ENCODE results near the gene SYPL2.

The SYPL2 gene

GRCh38 chr1:109466452-109467300, at the start of gene SYPL2:
Gene SYPL2, plus strand, starts transcription at chr1:109466546. Its CDS starts 298 bp downstream, at chr1:109466844.
- Histone ChIP-seq H3K9me3 (ENCODE audit: control insufficient read depth, insufficient read depth, low read length) (no peaks in the 10 kb centered on the region), H3K9ac (ENCODE audit: low read depth, low read length) (no peak within 1 kb of the TSS; the same call in 1 of the 2 replicates), H3K36me3 (ENCODE audit: control insufficient read depth, insufficient read depth, low read length) (no peaks in the 10 kb centered on the region), H3K27me3 (ENCODE audit: control insufficient read depth, insufficient read depth, low read length) (peaks cover 62% of the 10 kb centered on the region), H3K4me1 (ENCODE audit: control insufficient read depth, insufficient read depth, low read length) (peaks cover 11% of the 10 kb centered on the region), H3K27ac (ENCODE audit: low read depth, low read length) (no peak within 1 kb of the TSS), H3K4me3 (ENCODE audit: low read depth, low read length) (peak within 1 kb of the TSS; percentile 59)

- Histone ChIP-seq H3K36me3 (ENCODE audit: control insufficient read depth, insufficient read depth, low read length) (peaks cover 39% of the 10 kb centered on the region), H3K27me3 (ENCODE audit: control insufficient read depth, insufficient read depth, low read length) (no peaks in the 10 kb centered on the region), H3K27ac (ENCODE audit: low read depth, low read length) (no peak overlapping the region), H3K4me1 (ENCODE audit: control insufficient read depth, insufficient read depth, low read length) (peaks cover 10% of the 10 kb centered on the region; the same call in 1 of the 2 replicates), H3K4me3 (ENCODE audit: low read depth, low read length) (no peak overlapping the region), H3K9me3 (ENCODE audit: control insufficient read depth, insufficient read depth, low read length) (no peaks in the 10 kb centered on the region), H3K9ac (ENCODE audit: low read depth, low read length) (no peak overlapping the region)
Observed at GRCh38 chr1:109423498-109423897, 42.8 kb upstream of the SYPL2 start.

- H3K4me1 ChIP-seq (ENCODE audit: control insufficient read depth, insufficient read depth, low read length) = peaks cover 10% of the 10 kb centered on the region; the same call in 1 of the 2 replicates
- peak overlapping the region; percentile 95 for H3K27ac ChIP-seq (ENCODE audit: low read depth, low read length)
- peaks cover 22% of the 10 kb centered on the region for H3K36me3 ChIP-seq (ENCODE audit: control insufficient read depth, insufficient read depth, low read length)
- peak overlapping the region; percentile 73 for H3K9ac ChIP-seq (ENCODE audit: low read depth, low read length)
- H3K4me3 ChIP-seq (ENCODE audit: low read depth, low read length) = peak overlapping the region; percentile 97
- H3K9me3 ChIP-seq (ENCODE audit: control insufficient read depth, insufficient read depth, low read length) = no peaks in the 10 kb centered on the region
- no peaks in the 10 kb centered on the region for H3K27me3 ChIP-seq (ENCODE audit: control insufficient read depth, insufficient read depth, low read length)
Observed at GRCh38 chr1:109425391-109426280, 40.7 kb upstream of the SYPL2 start.

- Histone ChIP-seq H3K4me1 (ENCODE audit: control insufficient read depth, insufficient read depth, low read length) (peaks cover 10% of the 10 kb centered on the region; the same call in 1 of the 2 replicates), H3K9me3 (ENCODE audit: control insufficient read depth, insufficient read depth, low read length) (no peaks in the 10 kb centered on the region), H3K9ac (ENCODE audit: low read depth, low read length) (peak within 1 kb of the TSS; percentile 73), H3K27me3 (ENCODE audit: control insufficient read depth, insufficient read depth, low read length) (no peaks in the 10 kb centered on the region), H3K27ac (ENCODE audit: low read depth, low read length) (peak within 1 kb of the TSS; percentile 95), H3K36me3 (ENCODE audit: control insufficient read depth, insufficient read depth, low read length) (peaks cover 13% of the 10 kb centered on the region), H3K4me3 (ENCODE audit: low read depth, low read length) (peak within 1 kb of the TSS; percentile 97)
Observed at GRCh38 chr1:109426281-109427170, 39.8 kb upstream of the SYPL2 start, which contains the start of gene PSMA5. Gene PSMA5, minus strand, starts transcription at chr1:109426448. Its CDS starts 118 bp downstream, at chr1:109426330.

GRCh38 chr1:109427171-109427467, 39.2 kb upstream of the SYPL2 start:
- H3K27ac ChIP-seq (ENCODE audit: low read depth, low read length) = peak overlapping the region; percentile 95
- no peaks in the 10 kb centered on the region for H3K9me3 ChIP-seq (ENCODE audit: control insufficient read depth, insufficient read depth, low read length)
- H3K4me3 ChIP-seq (ENCODE audit: low read depth, low read length) = peak overlapping the region; percentile 97

GRCh38 chr1:109432336-109432735, 34.0 kb upstream of the SYPL2 start:
- H3K36me3 ChIP-seq (ENCODE audit: control insufficient read depth, insufficient read depth, low read length) = no peaks in the 10 kb centered on the region
- H3K9ac ChIP-seq (ENCODE audit: low read depth, low read length) = no peak overlapping the region
- no peak overlapping the region for H3K27ac ChIP-seq (ENCODE audit: low read depth, low read length)
- H3K9me3 ChIP-seq (ENCODE audit: control insufficient read depth, insufficient read depth, low read length) = no peaks in the 10 kb centered on the region
- H3K27me3 ChIP-seq (ENCODE audit: control insufficient read depth, insufficient read depth, low read length) = no peaks in the 10 kb centered on the region
- no peak overlapping the region for H3K4me3 ChIP-seq (ENCODE audit: low read depth, low read length)
- peaks cover 3% of the 10 kb centered on the region; the same call in 1 of the 2 replicates for H3K4me1 ChIP-seq (ENCODE audit: control insufficient read depth, insufficient read depth, low read length)

More at GRCh38 chr1:109427171-109427467, 39.2 kb upstream of the SYPL2 start:
- H3K27me3 ChIP-seq (ENCODE audit: control insufficient read depth, insufficient read depth, low read length) = no peaks in the 10 kb centered on the region
- H3K9ac ChIP-seq (ENCODE audit: low read depth, low read length) = peak overlapping the region; percentile 69
- H3K4me1 ChIP-seq (ENCODE audit: control insufficient read depth, insufficient read depth, low read length) = peaks cover 10% of the 10 kb centered on the region; the same call in 1 of the 2 replicates
- peaks cover 7% of the 10 kb centered on the region for H3K36me3 ChIP-seq (ENCODE audit: control insufficient read depth, insufficient read depth, low read length)

GRCh38 chr1:109433322-109433721, 33.0 kb upstream of the SYPL2 start:
- Histone ChIP-seq H3K36me3 (ENCODE audit: control insufficient read depth, insufficient read depth, low read length) (no peaks in the 10 kb centered on the region), H3K27ac (ENCODE audit: low read depth, low read length) (no peak overlapping the region), H3K9me3 (ENCODE audit: control insufficient read depth, insufficient read depth, low read length) (no peaks in the 10 kb centered on the region), H3K4me3 (ENCODE audit: low read depth, low read length) (no peak overlapping the region), H3K27me3 (ENCODE audit: control insufficient read depth, insufficient read depth, low read length) (no peaks in the 10 kb centered on the region), H3K4me1 (ENCODE audit: control insufficient read depth, insufficient read depth, low read length) (no peaks in the 10 kb centered on the region), H3K9ac (ENCODE audit: low read depth, low read length) (no peak overlapping the region)

- Histone ChIP-seq H3K27ac (ENCODE audit: low read depth, low read length) (no peak overlapping the region), H3K4me3 (ENCODE audit: low read depth, low read length) (no peak overlapping the region), H3K9me3 (ENCODE audit: control insufficient read depth, insufficient read depth, low read length) (no peaks in the 10 kb centered on the region), H3K27me3 (ENCODE audit: control insufficient read depth, insufficient read depth, low read length) (no peaks in the 10 kb centered on the region), H3K4me1 (ENCODE audit: control insufficient read depth, insufficient read depth, low read length) (no peaks in the 10 kb centered on the region), H3K9ac (ENCODE audit: low read depth, low read length) (no peak overlapping the region), H3K36me3 (ENCODE audit: control insufficient read depth, insufficient read depth, low read length) (no peaks in the 10 kb centered on the region)
Observed at GRCh38 chr1:109434484-109434883, 31.9 kb upstream of the SYPL2 start.

- Histone ChIP-seq H3K27ac (ENCODE audit: low read depth, low read length) (no peak overlapping the region), H3K36me3 (ENCODE audit: control insufficient read depth, insufficient read depth, low read length) (no peaks in the 10 kb centered on the region), H3K27me3 (ENCODE audit: control insufficient read depth, insufficient read depth, low read length) (no peaks in the 10 kb centered on the region), H3K4me3 (ENCODE audit: low read depth, low read length) (no peak overlapping the region), H3K9ac (ENCODE audit: low read depth, low read length) (no peak overlapping the region), H3K4me1 (ENCODE audit: control insufficient read depth, insufficient read depth, low read length) (no peaks in the 10 kb centered on the region), H3K9me3 (ENCODE audit: control insufficient read depth, insufficient read depth, low read length) (no peaks in the 10 kb centered on the region)
Observed at GRCh38 chr1:109438798-109439297, 27.5 kb upstream of the SYPL2 start.

- H3K9me3 ChIP-seq (ENCODE audit: control insufficient read depth, insufficient read depth, low read length) = no peaks in the 10 kb centered on the region
- no peak overlapping the region for H3K4me3 ChIP-seq (ENCODE audit: low read depth, low read length)
- no peak overlapping the region for H3K9ac ChIP-seq (ENCODE audit: low read depth, low read length)
- 0 out of 2 replicates have a peak, but pooled peaks cover 5% of the 10 kb centered on the region for H3K27me3 ChIP-seq (ENCODE audit: control insufficient read depth, insufficient read depth, low read length)
- H3K4me1 ChIP-seq (ENCODE audit: control insufficient read depth, insufficient read depth, low read length) = no peaks in the 10 kb centered on the region
- H3K36me3 ChIP-seq (ENCODE audit: control insufficient read depth, insufficient read depth, low read length) = no peaks in the 10 kb centered on the region
- no peak overlapping the region for H3K27ac ChIP-seq (ENCODE audit: low read depth, low read length)
Observed at GRCh38 chr1:109441069-109441468, 25.3 kb upstream of the SYPL2 start.

Data from HUES48 (cell line).